HL-60 (cell line): Measurements from ENCODE around the gene ANKRD35.
A peak's percentile ranks its signal among the peaks of the same experiment; 100 is the strongest.

Experiments
- POLR2AphosphoS5 ChIP-seq: IDR thresholded peaks from 2 replicates; pipeline ENCODE4 v1.6.1; 2012; ENCODE audit warnings: low read depth
- TF ChIP-seq, protein P1 (sequence below): IDR thresholded peaks from one replicate; pipeline ENCODE4 v1.5.1; 2011; ENCODE audit warnings: low read length, control low read depth, inconsistent platforms; ENCODE audit not compliant: insufficient read depth

DNA sequence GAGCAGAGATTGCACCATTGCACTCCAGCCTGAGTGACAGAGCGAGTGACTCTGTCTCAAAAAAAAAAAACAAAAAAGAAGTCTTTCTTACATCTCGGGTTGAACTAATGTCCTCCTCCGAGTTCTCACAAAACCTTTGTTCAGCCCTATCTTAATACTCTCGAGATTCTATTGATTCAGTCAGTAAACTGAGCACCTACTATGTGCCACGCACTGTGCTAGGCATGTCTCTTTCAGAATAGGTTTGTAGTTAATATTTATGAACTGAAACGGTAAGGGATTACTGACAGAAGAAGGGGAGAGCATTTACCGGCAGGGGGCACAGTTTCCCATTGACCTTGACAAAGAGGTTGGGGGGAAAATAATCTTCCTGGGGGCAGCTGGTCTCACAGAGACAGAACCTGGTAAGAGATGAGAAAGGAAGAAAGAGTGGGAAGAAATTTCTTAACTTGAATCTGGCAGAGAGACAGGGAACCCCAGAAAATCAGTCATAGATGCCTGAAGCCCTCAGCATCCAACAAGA is 30.2 kb downstream of the ANKRD35 start:
- TF ChIP-seq, protein P1, sequence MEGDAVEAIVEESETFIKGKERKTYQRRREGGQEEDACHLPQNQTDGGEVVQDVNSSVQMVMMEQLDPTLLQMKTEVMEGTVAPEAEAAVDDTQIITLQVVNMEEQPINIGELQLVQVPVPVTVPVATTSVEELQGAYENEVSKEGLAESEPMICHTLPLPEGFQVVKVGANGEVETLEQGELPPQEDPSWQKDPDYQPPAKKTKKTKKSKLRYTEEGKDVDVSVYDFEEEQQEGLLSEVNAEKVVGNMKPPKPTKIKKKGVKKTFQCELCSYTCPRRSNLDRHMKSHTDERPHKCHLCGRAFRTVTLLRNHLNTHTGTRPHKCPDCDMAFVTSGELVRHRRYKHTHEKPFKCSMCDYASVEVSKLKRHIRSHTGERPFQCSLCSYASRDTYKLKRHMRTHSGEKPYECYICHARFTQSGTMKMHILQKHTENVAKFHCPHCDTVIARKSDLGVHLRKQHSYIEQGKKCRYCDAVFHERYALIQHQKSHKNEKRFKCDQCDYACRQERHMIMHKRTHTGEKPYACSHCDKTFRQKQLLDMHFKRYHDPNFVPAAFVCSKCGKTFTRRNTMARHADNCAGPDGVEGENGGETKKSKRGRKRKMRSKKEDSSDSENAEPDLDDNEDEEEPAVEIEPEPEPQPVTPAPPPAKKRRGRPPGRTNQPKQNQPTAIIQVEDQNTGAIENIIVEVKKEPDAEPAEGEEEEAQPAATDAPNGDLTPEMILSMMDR = peak; percentile 8
- TF ChIP-seq POLR2AphosphoS5 = no peak
